GM18508 (cell line): Measurements from ENCODE around the gene TMEM179.

Experiments
- ATAC-seq: cut with Tn5 transposase; IDR thresholded peaks from one replicate; pipeline ENCODE4 v1.9.1; 2021; ENCODE audit warnings: moderate number of reproducible peaks; ENCODE audit not compliant: insufficient read depth, unreplicated experiment

The TMEM179 gene

GRCh38 chr14:104559028-104559803 is 45.4 kb downstream of the TMEM179 start:
- ATAC-seq: no peak

DNA sequence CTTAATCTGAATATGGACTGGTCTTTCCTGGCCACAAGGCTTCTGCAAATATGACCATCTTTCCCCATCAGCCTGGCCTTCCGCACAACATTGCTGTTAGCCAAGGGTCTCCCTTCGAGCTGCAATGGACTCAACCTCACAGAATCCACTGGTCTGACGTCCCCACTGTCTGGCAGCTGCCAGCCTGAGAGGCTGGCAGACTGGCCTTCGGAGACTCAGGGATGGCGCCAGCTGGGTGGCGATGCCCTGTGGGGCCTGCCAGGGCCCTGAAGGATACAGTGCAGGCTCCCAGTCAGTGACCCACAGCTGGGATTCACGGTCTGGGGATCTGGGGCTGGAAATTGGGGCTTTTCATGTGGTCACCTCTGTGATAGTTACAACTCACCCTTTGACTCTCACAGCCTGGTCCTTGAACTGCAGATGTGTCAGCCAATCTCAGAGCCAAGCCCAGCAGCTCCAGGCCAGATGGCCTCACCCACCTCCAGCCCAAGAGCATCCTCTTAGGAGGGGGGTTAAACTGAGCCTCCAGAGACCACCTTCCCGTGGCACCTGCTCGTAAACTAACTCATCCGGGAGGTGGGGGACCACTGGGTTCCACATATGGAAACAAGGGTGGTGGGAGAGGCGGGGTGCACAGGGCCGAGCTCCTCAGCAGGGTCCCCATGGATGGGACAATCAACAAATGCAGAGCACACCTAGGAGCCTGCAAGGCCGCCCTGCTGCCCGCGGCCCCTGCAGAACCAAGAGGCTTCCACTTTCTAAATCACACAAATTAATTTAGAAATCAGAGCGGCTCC is 46.1 kb downstream of the TMEM179 start:
- ATAC-seq: no peak

- no peak for ATAC-seq
Measured at GRCh38 chr14:104557766-104558165, 46.8 kb downstream of the TMEM179 start.

GRCh38 chr14:104557086-104557485 is 47.5 kb downstream of the TMEM179 start:
- ATAC-seq: no peak

- no peak for ATAC-seq
Measured at GRCh38 chr14:104556256-104557021, 48.1 kb downstream of the TMEM179 start.

- no peak for ATAC-seq
Measured at GRCh38 chr14:104555430-104556255, 48.9 kb downstream of the TMEM179 start.

DNA sequence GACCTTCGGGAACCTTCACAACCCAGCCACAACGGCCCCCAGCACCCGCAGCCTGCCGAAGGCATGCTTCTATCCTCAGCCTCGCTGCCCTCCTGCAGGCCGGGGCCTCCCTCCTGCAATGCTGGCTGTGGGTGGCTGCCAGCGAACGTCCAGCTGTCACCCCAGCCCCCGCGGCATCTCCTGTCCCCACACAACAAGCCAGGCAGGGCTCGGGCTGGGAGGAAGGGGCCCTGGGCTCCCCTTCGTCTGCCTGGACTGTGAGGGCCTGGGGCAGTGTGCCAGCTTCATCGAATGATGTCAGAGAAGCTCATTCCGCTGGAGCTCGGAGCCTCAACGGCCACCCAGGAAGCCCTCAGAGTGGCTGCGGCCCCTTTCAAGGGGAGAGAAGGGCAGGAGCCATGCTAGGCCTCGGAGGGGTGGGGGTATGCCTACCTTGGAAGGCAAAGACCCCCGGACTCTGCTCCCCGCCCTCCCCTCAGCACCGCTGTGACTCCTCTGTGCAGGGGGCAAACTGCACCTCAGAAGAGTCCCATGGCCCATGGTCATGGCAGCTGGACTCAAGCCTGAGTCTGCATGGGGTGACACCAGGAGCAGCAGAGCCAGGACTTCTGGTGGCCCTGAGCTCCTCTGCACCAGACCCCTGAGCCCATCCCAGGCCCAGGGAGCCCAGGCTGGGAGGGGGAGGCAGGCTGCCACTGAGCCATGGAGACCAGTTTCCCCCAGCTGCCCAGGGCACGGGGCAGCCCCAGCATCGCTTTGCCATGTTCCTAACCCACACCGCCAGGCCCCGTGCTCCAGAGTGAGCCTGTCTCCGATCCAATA is 49.8 kb downstream of the TMEM179 start:
- ATAC-seq: no peak

- no peak for ATAC-seq
Measured at GRCh38 chr14:104554088-104554607, 50.4 kb downstream of the TMEM179 start.

DNA sequence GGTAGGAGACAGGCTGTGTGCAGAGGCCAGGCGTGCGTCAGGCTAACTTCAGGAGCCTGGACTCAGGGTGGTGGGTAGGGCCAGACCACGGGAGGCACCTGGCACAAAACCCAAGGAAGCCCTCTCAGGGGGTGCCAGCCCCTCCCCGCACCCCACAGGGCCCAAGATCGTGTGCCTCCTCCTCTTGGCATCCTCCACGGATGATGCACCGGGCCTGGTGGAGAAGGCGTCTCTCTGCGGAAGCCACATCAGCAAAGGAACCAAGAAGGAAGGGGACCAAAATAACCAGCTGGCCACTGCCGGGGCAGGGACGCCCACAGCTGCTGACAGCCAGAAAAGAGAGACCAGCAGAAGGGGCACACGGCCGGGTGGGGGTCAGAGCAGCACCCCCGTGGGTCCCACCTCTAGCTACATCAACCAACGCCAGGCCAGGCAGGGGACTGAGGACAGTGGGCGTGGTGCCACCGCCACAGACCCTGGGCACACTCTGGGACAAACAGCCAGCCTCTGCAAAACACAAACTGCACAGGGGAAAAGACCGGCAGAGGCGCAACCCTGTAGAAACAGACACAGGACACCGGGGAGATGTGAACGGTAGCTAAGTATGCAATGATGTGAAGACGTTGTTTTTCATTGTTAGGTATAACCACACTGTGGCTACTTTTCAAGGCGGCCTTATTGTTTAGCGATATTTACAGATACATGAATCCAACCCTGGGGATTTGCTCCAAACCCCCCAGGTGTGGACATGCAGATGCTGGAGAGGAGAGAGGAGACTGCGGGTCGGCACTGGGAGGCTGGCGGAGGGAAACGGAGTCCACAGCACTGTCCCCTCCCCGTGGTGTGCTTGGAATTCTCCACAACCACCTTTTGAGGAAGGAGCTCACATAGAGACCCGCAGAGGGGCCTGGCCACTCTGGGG is 51.1 kb downstream of the TMEM179 start:
- no peak for ATAC-seq

DNA sequence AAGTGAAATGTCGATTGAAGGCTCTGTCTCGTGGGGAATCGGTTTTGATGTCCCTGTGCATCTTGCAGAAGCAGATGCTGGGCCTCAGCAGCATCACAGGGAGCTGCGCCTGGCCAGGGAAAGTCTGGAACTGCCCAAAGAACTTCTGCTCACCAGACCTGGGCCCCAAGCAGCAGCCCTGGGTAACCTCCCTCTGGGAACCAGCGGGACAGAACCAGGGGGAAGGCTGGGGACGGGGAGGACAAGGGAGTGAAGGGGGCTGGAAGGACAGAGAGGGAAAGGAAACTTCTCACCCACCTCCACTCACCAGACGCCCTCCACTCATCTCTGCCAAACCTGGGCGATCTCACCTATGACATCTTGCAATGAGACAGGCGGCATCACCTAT is 51.8 kb downstream of the TMEM179 start:
- ATAC-seq: no peak

GRCh38 chr14:104551851-104552737 is 52.5 kb downstream of the TMEM179 start:
- ATAC-seq: no peak

GRCh38 chr14:104550861-104551728 is 53.5 kb downstream of the TMEM179 start:
- ATAC-seq: no peak

DNA sequence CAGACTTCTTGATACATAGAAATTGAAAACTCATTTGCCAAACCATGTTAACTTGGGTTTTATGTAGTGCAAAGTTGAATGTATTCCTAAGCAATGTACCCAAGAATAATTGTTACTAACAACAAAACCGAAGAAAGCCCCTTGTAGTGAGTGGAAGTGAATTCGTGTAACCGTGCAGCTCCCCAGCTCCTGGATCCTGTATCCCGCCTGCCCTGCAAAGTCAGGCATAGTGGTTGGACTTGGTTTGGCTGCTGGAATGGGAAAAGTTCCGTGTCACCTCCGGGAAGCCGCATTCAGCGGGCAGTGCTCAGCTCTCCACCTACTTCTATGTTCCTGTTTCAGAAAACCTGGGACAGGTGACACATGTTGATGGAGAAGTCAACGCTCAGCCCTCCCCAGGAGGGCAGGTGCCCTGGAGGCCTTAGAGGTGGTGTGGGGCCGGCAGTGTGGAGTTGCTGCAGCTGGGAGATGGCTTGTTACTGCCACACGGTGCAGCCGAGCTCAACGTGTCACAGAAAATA is 54.2 kb downstream of the TMEM179 start:
- no peak for ATAC-seq

DNA sequence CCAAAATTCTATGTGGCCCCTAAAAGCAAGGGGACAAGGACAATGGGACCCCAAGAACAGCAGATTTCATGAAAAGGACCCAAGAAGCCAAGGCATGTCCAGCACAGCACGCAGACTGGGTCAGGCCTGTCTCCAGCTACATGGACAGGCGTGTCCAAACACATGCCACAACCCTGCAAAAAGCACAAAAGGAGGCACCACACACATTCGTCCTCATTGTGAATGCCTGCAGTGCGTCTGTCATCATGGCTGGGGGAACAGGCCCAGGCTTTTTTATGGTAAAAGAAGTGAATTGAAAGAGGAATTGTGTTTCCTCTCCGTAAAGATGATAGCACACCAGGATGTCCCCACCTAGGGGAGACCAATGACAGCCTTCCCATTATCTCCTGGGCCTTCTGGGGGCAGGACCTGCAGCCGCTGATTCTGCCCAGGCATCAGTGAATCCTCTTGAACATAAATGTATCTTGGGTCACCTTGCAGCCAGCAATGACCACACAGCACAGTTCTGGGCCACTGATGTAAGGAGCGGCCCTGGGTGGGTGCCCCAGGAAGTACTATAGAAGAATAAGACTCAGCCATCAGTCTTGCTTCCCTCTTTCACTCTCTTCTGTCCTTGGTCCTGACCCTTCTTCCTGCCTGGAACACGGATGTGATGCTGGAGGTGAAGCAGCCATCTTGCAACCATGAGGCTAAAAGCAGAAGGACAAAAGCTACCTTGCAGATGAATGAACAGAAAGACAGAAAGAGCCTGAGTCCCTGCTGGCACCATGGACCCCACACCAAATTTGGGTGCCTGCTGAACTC is 54.8 kb downstream of the TMEM179 start:
- no peak for ATAC-seq
